Measurements from ENCODE around the gene UNC5CL. TPM values are rescaled to one million over a fixed set of nuclear protein-coding genes. Genes with fewer than 3 reads are reported as not detected.

Gene UNC5CL
- total and polyA plus RNA-seq, 2 donors, result 2.7 to 5.8 TPM

GRCh38 chr6:41046084-41046483 lies 7.1 kb upstream of the UNC5CL start:
- Histone ChIP-seq H3K4me3 (ENCODE audit: low read length in 2 of 2) (no peak overlapping the region), H3K9me3 (ENCODE audit: control insufficient read depth in 2 of 2, insufficient read depth in 1 of 2, low read length in 1 of 2) (no peaks in the 10 kb centered on the region), H3K4me1 (ENCODE audit: control insufficient read depth in 2 of 2, insufficient read depth in 2 of 2, low read length in 2 of 2) (no peaks in the 10 kb centered on the region), H3K27me3 (ENCODE audit: control insufficient read depth in 2 of 2, insufficient read depth in 1 of 2, low read length in 1 of 2) (no peaks in the 10 kb centered on the region), H3K27ac (ENCODE audit: low read depth in 1 of 2, low read length in 1 of 2) (no peak overlapping the region), H3K36me3 (ENCODE audit: control insufficient read depth in 2 of 2, insufficient read depth in 2 of 2, low read length in 1 of 2) (peaks cover 0 to 3% of the 10 kb centered on the region in 2 donors)
- 100% methylated on average over 1 of the region's 1 CpG for WGBS
- DNase-seq (ENCODE audit: low read depth in 6 of 9, low spot score in 9 of 9), result no peak

GRCh38 chr6:41045664-41046063 lies 6.6 kb upstream of the UNC5CL start:
- 81% methylated on average over 5 of the region's 5 CpGs for WGBS
- DNase-seq (ENCODE audit: low read depth in 6 of 9, low spot score in 9 of 9), result no peak
- Histone ChIP-seq H3K4me3 (ENCODE audit: low read length in 2 of 2) (no peak overlapping the region), H3K9me3 (ENCODE audit: control insufficient read depth in 2 of 2, insufficient read depth in 1 of 2, low read length in 1 of 2) (no peaks in the 10 kb centered on the region), H3K27ac (ENCODE audit: low read depth in 1 of 2, low read length in 1 of 2) (no peak overlapping the region), H3K4me1 (ENCODE audit: control insufficient read depth in 2 of 2, insufficient read depth in 2 of 2, low read length in 2 of 2) (no peaks in the 10 kb centered on the region), H3K36me3 (ENCODE audit: control insufficient read depth in 2 of 2, insufficient read depth in 2 of 2, low read length in 1 of 2) (peaks cover 0 to 3% of the 10 kb centered on the region in 2 donors), H3K27me3 (ENCODE audit: control insufficient read depth in 2 of 2, insufficient read depth in 1 of 2, low read length in 1 of 2) (no peaks in the 10 kb centered on the region)

GRCh38 chr6:41043151-41043550 lies 4.1 kb upstream of the UNC5CL start:
- no peaks in the 10 kb centered on the region for H3K9me3 ChIP-seq (ENCODE audit: control insufficient read depth in 2 of 2, insufficient read depth in 1 of 2, low read length in 1 of 2)
- DNase-seq (ENCODE audit: low read depth in 6 of 9, low spot score in 9 of 9), result no peak
- 97% methylated on average over 3 of the region's 3 CpGs for WGBS
- H3K27ac ChIP-seq (ENCODE audit: low read depth in 1 of 2, low read length in 1 of 2), result no peak overlapping the region
- H3K4me1 ChIP-seq (ENCODE audit: control insufficient read depth in 2 of 2, insufficient read depth in 2 of 2, low read length in 2 of 2), result no peaks in the 10 kb centered on the region
- H3K36me3 ChIP-seq (ENCODE audit: control insufficient read depth in 2 of 2, insufficient read depth in 2 of 2, low read length in 1 of 2), result no peaks in the 10 kb centered on the region
- H3K27me3 ChIP-seq (ENCODE audit: control insufficient read depth in 2 of 2, insufficient read depth in 1 of 2, low read length in 1 of 2), result no peaks in the 10 kb centered on the region
- no peak overlapping the region for H3K4me3 ChIP-seq (ENCODE audit: low read length in 2 of 2)

GRCh38 chr6:41042226-41043055 lies 3.4 kb upstream of the UNC5CL start, which contains the start of gene TSPO2:
TSPO2 (plus strand) TSS chr6:41042467; CDS start chr6:41042986, 519 bp downstream.
- Histone ChIP-seq H3K4me1 (ENCODE audit: control insufficient read depth in 2 of 2, insufficient read depth in 2 of 2, low read length in 2 of 2) (no peaks in the 10 kb centered on the region), H3K36me3 (ENCODE audit: control insufficient read depth in 2 of 2, insufficient read depth in 2 of 2, low read length in 1 of 2) (no peaks in the 10 kb centered on the region), H3K27ac (ENCODE audit: low read depth in 1 of 2, low read length in 1 of 2) (no peak within 1 kb of the TSS), H3K9me3 (ENCODE audit: control insufficient read depth in 2 of 2, insufficient read depth in 1 of 2, low read length in 1 of 2) (no peaks in the 10 kb centered on the region), H3K27me3 (ENCODE audit: control insufficient read depth in 2 of 2, insufficient read depth in 1 of 2, low read length in 1 of 2) (no peaks in the 10 kb centered on the region), H3K4me3 (ENCODE audit: low read length in 2 of 2) (no peak within 1 kb of the TSS)
- WGBS, result 96% methylated on average over 10 of the region's 10 CpGs
- no peak for DNase-seq (ENCODE audit: low read depth in 6 of 9, low spot score in 9 of 9)

- WGBS, result 100% methylated on average over 1 of the region's 1 CpG
- DNase-seq (ENCODE audit: low read depth in 6 of 9, low spot score in 9 of 9), result no peak
- H3K4me1 ChIP-seq (ENCODE audit: control insufficient read depth in 2 of 2, insufficient read depth in 2 of 2, low read length in 2 of 2), result no peaks in the 10 kb centered on the region
- no peaks in the 10 kb centered on the region for H3K36me3 ChIP-seq (ENCODE audit: control insufficient read depth in 2 of 2, insufficient read depth in 2 of 2, low read length in 1 of 2)
- no peaks in the 10 kb centered on the region for H3K27me3 ChIP-seq (ENCODE audit: control insufficient read depth in 2 of 2, insufficient read depth in 1 of 2, low read length in 1 of 2)
- H3K4me3 ChIP-seq (ENCODE audit: low read length in 2 of 2), result no peak overlapping the region
- H3K9me3 ChIP-seq (ENCODE audit: control insufficient read depth in 2 of 2, insufficient read depth in 1 of 2, low read length in 1 of 2), result no peaks in the 10 kb centered on the region
- no peak overlapping the region for H3K27ac ChIP-seq (ENCODE audit: low read depth in 1 of 2, low read length in 1 of 2)
These were observed 2.0 kb upstream of the UNC5CL start for GRCh38 chr6:41040940-41041536.

GRCh38 chr6:41040101-41040939 lies 1.3 kb upstream of the UNC5CL start:
- H3K36me3 ChIP-seq (ENCODE audit: control insufficient read depth in 2 of 2, insufficient read depth in 2 of 2, low read length in 1 of 2), result no peaks in the 10 kb centered on the region
- H3K27me3 ChIP-seq (ENCODE audit: control insufficient read depth in 2 of 2, insufficient read depth in 1 of 2, low read length in 1 of 2), result no peaks in the 10 kb centered on the region
- no peak overlapping the region for H3K4me3 ChIP-seq (ENCODE audit: low read length in 2 of 2)
- H3K9me3 ChIP-seq (ENCODE audit: control insufficient read depth in 2 of 2, insufficient read depth in 1 of 2, low read length in 1 of 2), result no peaks in the 10 kb centered on the region
- no peak for DNase-seq (ENCODE audit: low read depth in 6 of 9, low spot score in 9 of 9)
- H3K27ac ChIP-seq (ENCODE audit: low read depth in 1 of 2, low read length in 1 of 2), result no peak overlapping the region
- H3K4me1 ChIP-seq (ENCODE audit: control insufficient read depth in 2 of 2, insufficient read depth in 2 of 2, low read length in 2 of 2), result no peaks in the 10 kb centered on the region
- 86% methylated on average over 6 of the region's 6 CpGs for WGBS

GRCh38 chr6:41038205-41038604 lies 816 bp downstream of the UNC5CL start:
- no peaks in the 10 kb centered on the region for H3K4me1 ChIP-seq (ENCODE audit: control insufficient read depth in 2 of 2, insufficient read depth in 2 of 2, low read length in 2 of 2)
- no peak overlapping the region for H3K27ac ChIP-seq (ENCODE audit: low read depth in 1 of 2, low read length in 1 of 2)
- DNase-seq (ENCODE audit: low read depth in 6 of 9, low spot score in 9 of 9), result no peak
- H3K27me3 ChIP-seq (ENCODE audit: control insufficient read depth in 2 of 2, insufficient read depth in 1 of 2, low read length in 1 of 2), result no peaks in the 10 kb centered on the region
- no peaks in the 10 kb centered on the region for H3K36me3 ChIP-seq (ENCODE audit: control insufficient read depth in 2 of 2, insufficient read depth in 2 of 2, low read length in 1 of 2)
- no peak overlapping the region for H3K4me3 ChIP-seq (ENCODE audit: low read length in 2 of 2)
- H3K9me3 ChIP-seq (ENCODE audit: control insufficient read depth in 2 of 2, insufficient read depth in 1 of 2, low read length in 1 of 2), result no peaks in the 10 kb centered on the region
- WGBS, result 98% methylated on average over 3 of the region's 3 CpGs

GRCh38 chr6:41037107-41037900 lies 1.7 kb downstream of the UNC5CL start:
- 96% methylated on average over 13 of the region's 13 CpGs for WGBS
- Histone ChIP-seq H3K36me3 (ENCODE audit: control insufficient read depth in 2 of 2, insufficient read depth in 2 of 2, low read length in 1 of 2) (no peaks in the 10 kb centered on the region), H3K4me3 (ENCODE audit: low read length in 2 of 2) (no peak overlapping the region), H3K9me3 (ENCODE audit: control insufficient read depth in 2 of 2, insufficient read depth in 1 of 2, low read length in 1 of 2) (no peaks in the 10 kb centered on the region), H3K27ac (ENCODE audit: low read depth in 1 of 2, low read length in 1 of 2) (no peak overlapping the region), H3K4me1 (ENCODE audit: control insufficient read depth in 2 of 2, insufficient read depth in 2 of 2, low read length in 2 of 2) (no peaks in the 10 kb centered on the region), H3K27me3 (ENCODE audit: control insufficient read depth in 2 of 2, insufficient read depth in 1 of 2, low read length in 1 of 2) (no peaks in the 10 kb centered on the region)
- DNase-seq (ENCODE audit: low read depth in 6 of 9, low spot score in 9 of 9), result no peak
